HepG2 (cell line): ENCODE measurements around the gene STRIT1. TPM values are rescaled to one million over a fixed set of nuclear protein-coding genes. Genes with fewer than 3 reads are reported as not detected.
"Not testable (repeated sequence)": the region's sequence is repeated elsewhere in the genome, so short reads cannot be mapped to it uniquely, and the experiment has no call there.

Experiments used
- ATAC-seq: fragments of 200-7000 bp; cut with Tn5 transposase; 3 replicates; pipeline ENCODE4 v1.9.1; 2020; ENCODE audit warnings: mild to moderate bottlenecking, moderate library complexity
- BruUV-seq: library from RNA; stranded (reverse); fragments of 400-500 nt; replicated peaks from 2 replicates; lab custom pipeline; 2021; lab: Mats Ljungman, UMichigan
- CTCF ChIA-PET: fragments of 300-600 bp; formaldehyde crosslinking; extraction: SDS; loops from one replicate; lab custom pipeline; 2021; ENCODE audit warnings: low total read pairs, inconsistent platforms, low intra/inter-chr PET ratio; lab: Yijun Ruan, JAX
- POLR2A ChIA-PET: fragments of 350-600 bp; sonication (Branson Sonifier 250); formaldehyde crosslinking; loops from one replicate; lab custom pipeline; 2020; ENCODE audit warnings: antibody characterized with exemption, inconsistent platforms; lab: Yijun Ruan, JAX
- DNase-seq: peaks from one replicate; pipeline ENCODE4 v3.0.0-alpha.2; 2015; ENCODE audit warnings: low spot score
- FAIRE-seq: peaks from 3 replicates; lab custom pipeline; 2011; peaks lifted over from hg19 to GRCh38; lab: Jason Lieb, UNC
- H2AFZ ChIP-seq: one replicate; pipeline ENCODE4 v1.6.1; 2011; ENCODE audit warnings: low read length, inconsistent platforms
- H3K27ac ChIP-seq: fragments of 300-600 bp; 3 replicates; pipeline ENCODE4 v1.8.0; 2011; ENCODE audit warnings: mixed run types, mild to moderate bottlenecking, mixed read lengths, low read length, inconsistent platforms; ENCODE audit not compliant: insufficient read depth; ENCODE audit errors: extremely low read length
- H3K27me3 ChIP-seq, 2 experiments: fragments of 200-600 bp in 1 of 2; 2 replicates in 1 of 2; 3 replicates in 1 of 2; pipeline versions ENCODE4 v1.6.0 to v1.8.0; 2011; ENCODE audit warnings: low read length in 2 of 2, mild to moderate bottlenecking in 2 of 2, moderate library complexity in 2 of 2, inconsistent platforms in 1 of 2; ENCODE audit not compliant: insufficient read depth in 2 of 2, control insufficient read depth in 1 of 2
- H3K36me3 ChIP-seq, 2 experiments: fragments of 200-600 bp in 1 of 2; replicated peaks in 1 of 2; 2 replicates in 1 of 2; 3 replicates in 1 of 2; pipeline versions ENCODE4 v1.5.1 to v1.8.0; 2011; ENCODE audit warnings: low read length in 2 of 2, inconsistent platforms in 1 of 2; ENCODE audit not compliant: insufficient read depth in 2 of 2, control insufficient read depth in 1 of 2
- H3K4me1 ChIP-seq: 2 replicates; pipeline ENCODE4 v1.5.1; 2012; ENCODE audit warnings: low read length, inconsistent platforms; ENCODE audit not compliant: insufficient read depth
- H3K4me2 ChIP-seq: 2 replicates; pipeline ENCODE4 v1.6.0; 2011; ENCODE audit warnings: low read depth, low read length, inconsistent platforms
- H3K4me3 ChIP-seq, 3 experiments: fragments of 200-600 bp in 1 of 3; sonication (generic), shearing (Covaris generic) in 1 of 3; replicated peaks in 1 of 3; 2 replicates each; pipeline ENCODE4 v1.5.1; 2011 to 2016; ENCODE audit warnings: low read length in 3 of 3, inconsistent platforms in 2 of 3, low read depth in 2 of 3, mild to moderate bottlenecking in 2 of 3, control low read depth in 1 of 3, mixed read lengths in 1 of 3; ENCODE audit not compliant: insufficient read depth in 1 of 3
- H3K79me2 ChIP-seq: one replicate; pipeline ENCODE4 v1.6.1; 2011; ENCODE audit warnings: low read length, inconsistent platforms; ENCODE audit not compliant: insufficient read depth
- H3K9ac ChIP-seq: 2 replicates; pipeline ENCODE4 v1.6.0; 2011; ENCODE audit warnings: mild to moderate bottlenecking, low read depth, low read length, inconsistent platforms; ENCODE audit not compliant: insufficient read depth
- H3K9me3 ChIP-seq: 2 replicates; pipeline ENCODE4 v1.5.1; 2012; ENCODE audit warnings: mild to moderate bottlenecking, low read length
- H4K20me1 ChIP-seq: 2 replicates; pipeline ENCODE4 v1.6.0; 2011; ENCODE audit warnings: inconsistent platforms, mild to moderate bottlenecking, low read length, moderate library complexity; ENCODE audit not compliant: insufficient read depth
- BORCS8-MEF2B ChIP-seq: sonication (generic); formaldehyde crosslinking; IDR thresholded peaks from 2 replicates; pipeline ENCODE4 v1.8.0; 2022; ENCODE audit warnings: mild to moderate bottlenecking, missing genetic modification reagents
- EHMT2 ChIP-seq: fragments of 200-600 bp; sonication (generic); IDR thresholded peaks from 2 replicates; pipeline ENCODE4 v1.7.0; 2017; ENCODE audit warnings: antibody characterized with exemption, low read depth, low read length, borderline replicate concordance
- IRX3 ChIP-seq: sonication (generic); formaldehyde crosslinking; IDR thresholded peaks from 2 replicates; pipeline ENCODE4 v1.8.1; 2023; ENCODE audit warnings: mild to moderate bottlenecking, low read depth, missing genetic modification reagents, borderline replicate concordance
- POGZ ChIP-seq: sonication (generic); formaldehyde crosslinking; IDR thresholded peaks from 2 replicates; pipeline ENCODE4 v1.4.0; 2020; ENCODE audit warnings: mild to moderate bottlenecking, missing genetic modification reagents
- RNF2 ChIP-seq: fragments of 450-650 bp; conservative IDR thresholded peaks from 2 replicates; pipeline ENCODE4 v1.6.1; 2016; ENCODE audit warnings: low read depth
- SOX13 ChIP-seq, 3 experiments: fragments of 450-650 bp in 1 of 3; sonication (generic) in 1 of 3; formaldehyde crosslinking in 1 of 3; IDR thresholded peaks in 2 of 3; conservative IDR thresholded peaks in 1 of 3; 2 replicates each; pipeline versions ENCODE4 v1.5.0 to v1.6.1; 2016 to 2020; ENCODE audit warnings: antibody characterized with exemption in 1 of 3, mild to moderate bottlenecking in 1 of 3, missing compliant biosample characterization in 1 of 3, missing genetic modification reagents in 1 of 3, moderate library complexity in 1 of 3
- XBP1 ChIP-seq: sonication (generic); formaldehyde crosslinking; IDR thresholded peaks from 2 replicates; pipeline ENCODE4 v1.5.0; 2020; ENCODE audit warnings: missing genetic modification reagents
- ZNF543 ChIP-seq: sonication (generic); formaldehyde crosslinking; IDR thresholded peaks from 2 replicates; pipeline ENCODE4 v1.4.0; 2020; ENCODE audit warnings: mild to moderate bottlenecking, missing genetic modification reagents
- ZNF564 ChIP-seq: sonication (generic); formaldehyde crosslinking; IDR thresholded peaks from 2 replicates; pipeline ENCODE4 v1.8.1; 2023; ENCODE audit warnings: mild to moderate bottlenecking, missing genetic modification reagents
- ZNF672 ChIP-seq: sonication (generic); formaldehyde crosslinking; IDR thresholded peaks from 2 replicates; pipeline ENCODE4 v1.8.1; 2022; ENCODE audit warnings: missing genetic modification reagents
- ZNF7 ChIP-seq: IDR thresholded peaks from 2 replicates; pipeline ENCODE4 v1.6.1; 2016; ENCODE audit warnings: missing biosample characterization, missing genetic modification reagents
- WGBS: methylation state at CpG from one replicate; pipeline ENCODE4 v1.1.6; 2017; ENCODE audit warnings: low lambda C conversion rate; 5-methylcytosine and 5-hydroxymethylcytosine counted together
- in situ Hi-C: cut with HindIII; loops from 2 replicates; pipeline ENCODE4 v1.10.0; 2017; ENCODE audit warnings: low pct_unique_long_range_greater_than_20kb; ENCODE audit not compliant: extremely low pct_ligation_motif_present
- intact Hi-C: fragments of 100-400 bp; cut with micrococcal nuclease; formaldehyde crosslinking; loops from one replicate; pipeline ENCODE4 v1.10.0; 2022; ENCODE audit not compliant: unreplicated experiment
- polyA plus RNA-seq, 8 experiments: library from polyadenylated mRNA; depleted of rRNA in 3 of 8; stranded (reverse) in 7 of 8; unstranded in 1 of 8; fragments of >200 nt; fragmentation: Illumina TruSeq in 4 of 8; extraction: Trizol in 4 of 8; gene quantifications; 2 replicates each; pipeline versions ENCODE4 v1.2.1 to v1.2.3, GENCODE V29; 2011 to 2016; ENCODE audit warnings: low read depth in 4 of 8, missing spikeins in 1 of 8, mixed read lengths in 1 of 8; ENCODE audit not compliant: insufficient read depth in 1 of 8
- total RNA-seq, 5 experiments: library from RNA; depleted of rRNA; stranded (reverse); fragments of >200 nt; fragmentation: Illumina TruSeq; extraction: Trizol; gene quantifications; 2 replicates each; pipeline ENCODE4 v1.2.3, GENCODE V29; 2016; ENCODE audit warnings: low read depth in 1 of 5

The STRIT1 gene
- total and polyA plus RNA-seq, 2 of the 13 experiments (the other 11 are each of a cell fraction or from before 2014, with no cell fraction given) = not detected

DNA sequence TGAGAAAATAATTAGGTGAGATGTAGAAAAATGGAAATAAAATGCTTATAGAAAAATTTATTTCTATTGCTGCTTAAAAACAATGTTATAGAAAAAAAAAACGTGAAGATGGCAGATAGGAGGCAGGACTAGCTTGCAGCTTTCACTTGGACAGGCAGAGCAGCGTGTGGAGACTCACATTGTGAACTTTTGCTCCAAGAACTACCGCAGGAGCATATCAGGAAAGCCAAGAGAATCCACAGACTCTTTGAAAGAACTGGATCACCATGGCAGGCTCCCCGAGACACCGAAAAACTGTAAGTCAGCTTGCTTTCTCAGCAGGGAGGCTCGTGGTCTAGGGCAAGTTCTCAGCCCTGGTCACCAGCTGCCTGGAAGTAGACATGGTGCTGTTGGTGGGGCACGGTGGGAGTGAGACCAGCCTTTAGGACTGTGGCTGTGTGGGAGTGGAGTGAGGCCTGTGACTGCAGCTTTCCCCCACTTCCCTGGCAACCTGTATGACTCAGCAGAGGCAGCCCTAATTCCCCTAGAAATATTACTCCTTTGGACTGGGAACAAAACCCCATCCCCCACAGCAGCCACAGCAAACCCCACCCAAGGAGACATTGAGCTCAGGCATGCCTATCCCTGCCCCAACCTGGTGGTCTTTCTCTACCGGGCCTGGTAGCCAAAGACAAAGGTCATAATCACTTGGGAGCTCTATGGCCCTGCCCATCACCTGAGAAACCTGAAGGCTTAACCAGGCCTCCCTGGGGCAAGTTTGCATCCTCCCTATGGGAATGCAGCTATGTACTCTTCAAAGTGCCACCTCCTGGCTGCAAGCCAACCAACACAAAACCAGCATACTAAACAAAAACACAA lies 22.8 kb downstream of the STRIT1 start (continued):
- TF ChIP-seq ZNF672 (CRISPR knock-in tag) (no peak), BORCS8-MEF2B (no peak), EHMT2 (no peak), XBP1 (CRISPR knock-in tag) (no peak), ZNF7 (CRISPR knock-in tag) (no peak), ZNF543 (CRISPR knock-in tag) (no peak), ZNF564 (CRISPR knock-in tag) (no peak), IRX3 (no peak)

GRCh38 chr3:155270063-155270462 lies 23.4 kb downstream of the STRIT1 start:
- TF ChIP-seq POGZ = no peak
- TF ChIP-seq RNF2 = no peak
- TF ChIP-seq SOX13 (IDR thresholded peaks at IDR 0.05) = no peak
- no peak for TF ChIP-seq SOX13 (CRISPR knock-in tag; conservative IDR thresholded peaks at IDR 0.05 in 1 of 2, IDR thresholded peaks at IDR 0.05 in 1 of 2)
- H3K27ac ChIP-seq = no peak overlapping the region
- H3K9ac ChIP-seq = no peak overlapping the region
- ATAC-seq (no peak), FAIRE-seq (no peak), DNase-seq (no peak)
- no peaks in the 10 kb centered on the region for H3K27me3 ChIP-seq
- no peaks in the 10 kb centered on the region for H3K4me1 ChIP-seq
- no peaks in the 10 kb centered on the region for H4K20me1 ChIP-seq
- H3K9me3 ChIP-seq = no peaks in the 10 kb centered on the region
- POLR2A ChIA-PET = no interaction called here
- BruUV-seq = no TSS peak
- no peak overlapping the region for H3K4me3 ChIP-seq
- no peak overlapping the region for H2AFZ ChIP-seq
- no peaks in the 10 kb centered on the region for H3K79me2 ChIP-seq
- in situ Hi-C loops (no loop called here), intact Hi-C loops (no loop called here)
- 25% methylated on average over 3 of the region's 3 CpGs for WGBS
- CTCF ChIA-PET = no interaction called here
- H3K36me3 ChIP-seq = no peaks in the 10 kb centered on the region
- no peak overlapping the region for H3K4me2 ChIP-seq

DNA sequence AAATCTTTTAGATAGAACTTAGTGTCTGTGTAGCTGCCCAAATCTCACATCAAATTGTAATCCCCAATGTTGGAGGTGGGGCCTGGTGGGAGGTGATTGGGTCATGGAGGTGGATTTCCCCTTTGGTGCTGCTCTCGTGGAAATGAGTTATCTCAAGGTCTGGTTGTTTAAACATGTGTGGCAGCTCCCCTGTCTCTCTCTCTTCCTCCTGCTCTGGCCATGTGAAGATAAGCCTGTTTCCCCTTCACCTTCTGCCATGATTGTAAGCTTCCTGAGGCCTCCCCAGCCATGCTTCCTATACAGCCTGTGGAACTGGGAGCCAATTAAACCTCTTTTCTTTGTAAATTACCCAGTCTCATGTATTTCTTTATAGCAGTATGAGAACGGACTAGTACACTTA lies 30.6 kb downstream of the STRIT1 start:
- BruUV-seq, H3K36me3 ChIP-seq, H3K79me2 ChIP-seq, H3K27me3 ChIP-seq, FAIRE-seq, H2AFZ ChIP-seq, H3K4me3 ChIP-seq, H3K27ac ChIP-seq, H3K4me2 ChIP-seq, intact Hi-C loops, ATAC-seq, DNase-seq, H4K20me1 ChIP-seq, in situ Hi-C loops, H3K9me3 ChIP-seq, POLR2A ChIA-PET, CTCF ChIA-PET, H3K4me1 ChIP-seq, H3K9ac ChIP-seq: not testable (repeated sequence)
- 0% methylated on average over 2 of the region's 2 CpGs for WGBS
